K562 (cell line): ENCODE measurements around the gene WASHC4. TPM values are rescaled to one million over a fixed set of nuclear protein-coding genes. Genes with fewer than 3 reads are reported as not detected.

Experiments used
- ATAC-seq: fragments of 200-7000 bp; cut with Tn5 transposase; 3 replicates; pipeline ENCODE4 v1.9.1; 2020; ENCODE audit warnings: moderate library complexity
- Bru-seq: library from RNA; stranded (reverse); fragments of 400-500 nt; gene quantifications from one replicate; lab custom pipeline; 2021; lab: Mats Ljungman, UMichigan
- BruChase-seq, 2 experiments: library from RNA; stranded (reverse); fragments of 400-500 nt; gene quantifications; one replicate each; lab custom pipeline; 2021; lab: Mats Ljungman, UMichigan
- BruUV-seq: library from RNA; stranded (reverse); fragments of 400-500 nt; replicated peaks from 2 replicates; lab custom pipeline; 2021; lab: Mats Ljungman, UMichigan
- CTCF ChIA-PET: fragments of 300-600 bp; formaldehyde crosslinking; extraction: SDS; loops from one replicate; lab custom pipeline; 2021; ENCODE audit warnings: low intra/inter-chr PET ratio; lab: Yijun Ruan, JAX
- POLR2A ChIA-PET: fragments of 300-600, 350-650 bp; sonication (Branson Sonifier 250); formaldehyde crosslinking; extraction: SDS; loops from one replicate; lab custom pipeline; 2021; ENCODE audit warnings: antibody characterized with exemption, inconsistent platforms; lab: Yijun Ruan, JAX
- DNase-seq, 4 experiments: peaks; one replicate each; pipeline versions ENCODE4 v3.0.0 to v3.0.0-alpha.2; 2011 to 2018; ENCODE audit warnings: low spot score in 3 of 4, mixed read lengths in 3 of 4; ENCODE audit errors: extremely low read depth in 1 of 4
- FAIRE-seq: peaks from 2 replicates; lab custom pipeline; 2011; peaks lifted over from hg19 to GRCh38; lab: Jason Lieb, UNC
- H2AFZ ChIP-seq: 2 replicates; pipeline ENCODE4 v1.6.0; 2011; ENCODE audit warnings: low read depth, low read length, control low read depth, inconsistent platforms
- H3K27ac ChIP-seq: fragments of 200-600 bp; 3 replicates; pipeline ENCODE4 v1.8.0; 2011; ENCODE audit warnings: low read depth, mild to moderate bottlenecking, control low read depth, inconsistent platforms, low read length, moderate library complexity, mixed read lengths; ENCODE audit errors: extremely low read depth
- H3K27me3 ChIP-seq, 2 experiments: fragments of 300-600 bp in 1 of 2; 2 replicates in 1 of 2; 3 replicates in 1 of 2; pipeline versions ENCODE4 v1.6.0 to v1.8.0; 2011; ENCODE audit warnings: inconsistent platforms in 2 of 2, low read length in 2 of 2, mild to moderate bottlenecking in 1 of 2, mixed read lengths in 1 of 2, moderate library complexity in 1 of 2; ENCODE audit not compliant: control insufficient read depth in 2 of 2, insufficient read depth in 2 of 2
- H3K36me3 ChIP-seq: fragments of 300-600 bp; 3 replicates; pipeline ENCODE4 v1.8.0; 2011; ENCODE audit warnings: mild to moderate bottlenecking, low read length, inconsistent platforms; ENCODE audit not compliant: control insufficient read depth, insufficient read depth
- H3K4me1 ChIP-seq, 2 experiments: fragments of 200-600 bp in 1 of 2; replicated peaks in 1 of 2; 2 replicates in 1 of 2; 3 replicates in 1 of 2; pipeline versions ENCODE4 v1.5.1 to v1.8.0; 2011; ENCODE audit warnings: inconsistent platforms in 2 of 2, low read length in 2 of 2, mild to moderate bottlenecking in 1 of 2, mixed read lengths in 1 of 2, moderate library complexity in 1 of 2; ENCODE audit not compliant: control insufficient read depth in 2 of 2, insufficient read depth in 2 of 2
- H3K4me2 ChIP-seq: 2 replicates; pipeline ENCODE4 v1.6.1; 2011; ENCODE audit warnings: low read length, control low read depth, inconsistent platforms, mixed read lengths; ENCODE audit not compliant: insufficient read depth
- H3K4me3 ChIP-seq: fragments of 200-600 bp; sonication (generic), shearing (Covaris generic); 2 replicates; pipeline ENCODE4 v1.5.1; 2016; ENCODE audit warnings: control low read depth, inconsistent platforms
- H3K79me2 ChIP-seq: fragments of 200-600 bp; 3 replicates; pipeline ENCODE4 v1.8.0; 2011; ENCODE audit warnings: low read length, inconsistent platforms; ENCODE audit not compliant: control insufficient read depth, insufficient read depth
- H3K9ac ChIP-seq, 2 experiments: 2 replicates each; pipeline versions ENCODE4 v1.6.0 to v1.6.1; 2011; ENCODE audit warnings: low read depth in 2 of 2, low read length in 2 of 2, control low read depth in 1 of 2, inconsistent platforms in 1 of 2, mild to moderate bottlenecking in 1 of 2, mixed read lengths in 1 of 2; ENCODE audit not compliant: insufficient read depth in 1 of 2
- H3K9me1 ChIP-seq: one replicate; pipeline ENCODE4 v1.6.0; 2011; ENCODE audit warnings: inconsistent platforms, mild to moderate bottlenecking, low read length, moderate library complexity; ENCODE audit not compliant: control insufficient read depth, insufficient read depth
- H3K9me3 ChIP-seq: replicated peaks from 2 replicates; pipeline ENCODE4 v1.5.1; 2011; ENCODE audit warnings: low read depth, low read length, inconsistent platforms; ENCODE audit not compliant: control insufficient read depth, insufficient read depth
- H4K20me1 ChIP-seq: replicated peaks from 2 replicates; pipeline ENCODE4 v1.6.1; 2011; ENCODE audit warnings: low read length, inconsistent platforms, mixed read lengths; ENCODE audit not compliant: control insufficient read depth, insufficient read depth
- EZH2 ChIP-seq: IDR thresholded peaks from 2 replicates; pipeline ENCODE4 v1.6.1; 2012; ENCODE audit warnings: low read depth, mild to moderate bottlenecking, inconsistent platforms, low read length, borderline replicate concordance
- FOXA1 ChIP-seq: fragments of 450-650 bp; IDR thresholded peaks from 2 replicates; pipeline ENCODE4 v1.6.1; 2016; ENCODE audit warnings: mild to moderate bottlenecking, borderline replicate concordance
- PREB ChIP-seq: sonication (generic); formaldehyde crosslinking; IDR thresholded peaks from 2 replicates; pipeline ENCODE4 v1.8.1; 2023; ENCODE audit warnings: mild to moderate bottlenecking, missing genetic modification reagents
- RBM25 ChIP-seq: fragments of 200-400 bp; formaldehyde crosslinking; IDR thresholded peaks from 2 replicates; pipeline ENCODE4 v1.6.1; 2018; ENCODE audit warnings: low read length, low read depth, moderate library complexity; ENCODE audit not compliant: severe bottlenecking
- WGBS: fragments of 100-300 bp; shearing (Covaris generic); methylation state at CpG from one replicate; pipeline ENCODE4 v1.1.6; 2016; ENCODE audit warnings: low coverage, mixed read lengths; ENCODE audit not compliant: insufficient coverage; ENCODE audit errors: missing lambda C conversion rate; 5-methylcytosine and 5-hydroxymethylcytosine counted together
- in situ Hi-C: fragments of 300-500 bp; cut with MboI; formaldehyde crosslinking; loops from 4 replicates; pipeline ENCODE4 v1.15.0; 2018; ENCODE audit warnings: inconsistent platforms, mixed read lengths
- intact Hi-C: fragments of 100-400 bp; cut with micrococcal nuclease; formaldehyde crosslinking; loops from 2 replicates; pipeline ENCODE4 v1.14.2; 2022
- long read RNA-seq, 3 experiments: library from polyadenylated mRNA in 2 of 3; library from RNA in 1 of 3; unstranded in 2 of 3; stranded (forward) in 1 of 3; transcript quantifications; one replicate each; pipeline ENCODE4 v2.0.0, GENCODE V29; 2019 to 2022
- polyA minus RNA-seq, 3 experiments: library from RNA; depleted of rRNA, polyadenylated mRNA; stranded (reverse); fragments of >200 nt; gene quantifications; 2 replicates each; pipeline ENCODE4 v1.2.3, GENCODE V29; 2011
- polyA plus RNA-seq, 8 experiments: library from polyadenylated mRNA; depleted of rRNA in 4 of 8; stranded (reverse) in 5 of 8; unstranded in 3 of 8; fragments of >200 nt; fragmentation: Nextera tagmentation in 2 of 8; fragmentation: Illumina TruSeq in 1 of 8; extraction: Ambion mirVana in 2 of 8; extraction: Trizol in 1 of 8; gene quantifications; 2 replicates each; pipeline versions ENCODE4 v1.2.1 to v1.2.3, GENCODE V29; 2011 to 2014; ENCODE audit warnings: inconsistent platforms in 1 of 8, missing spikeins in 1 of 8
- total RNA-seq, 7 experiments: library from RNA; depleted of rRNA in 6 of 7; stranded (reverse); fragments of >200 nt in 6 of 7; fragmentation: Illumina TruSeq in 2 of 7; extraction: Trizol in 2 of 7; gene quantifications; 2 replicates each; pipeline versions ENCODE4 v1.2.1 to v1.2.3, GENCODE V29; 2011 to 2021; ENCODE audit warnings: low replicate concordance in 1 of 7
- TF ChIP-seq, protein P1 (sequence below): sonication (generic); formaldehyde crosslinking; IDR thresholded peaks from 2 replicates; pipeline ENCODE4 v1.9.0; 2022; ENCODE audit warnings: mild to moderate bottlenecking, missing genetic modification reagents
- TF ChIP-seq, protein P2 (sequence below), 2 experiments: fragments of 450-650 bp in 1 of 2; sonication (generic) in 1 of 2; formaldehyde crosslinking in 1 of 2; IDR thresholded peaks in 1 of 2; conservative IDR thresholded peaks in 1 of 2; 2 replicates each; pipeline versions ENCODE4 v1.6.1 to v1.8.1; 2016 to 2023; ENCODE audit warnings: mild to moderate bottlenecking in 2 of 2, moderate library complexity in 2 of 2, inconsistent platforms in 1 of 2, missing genetic modification reagents in 1 of 2

WASHC4 gene, protein sequence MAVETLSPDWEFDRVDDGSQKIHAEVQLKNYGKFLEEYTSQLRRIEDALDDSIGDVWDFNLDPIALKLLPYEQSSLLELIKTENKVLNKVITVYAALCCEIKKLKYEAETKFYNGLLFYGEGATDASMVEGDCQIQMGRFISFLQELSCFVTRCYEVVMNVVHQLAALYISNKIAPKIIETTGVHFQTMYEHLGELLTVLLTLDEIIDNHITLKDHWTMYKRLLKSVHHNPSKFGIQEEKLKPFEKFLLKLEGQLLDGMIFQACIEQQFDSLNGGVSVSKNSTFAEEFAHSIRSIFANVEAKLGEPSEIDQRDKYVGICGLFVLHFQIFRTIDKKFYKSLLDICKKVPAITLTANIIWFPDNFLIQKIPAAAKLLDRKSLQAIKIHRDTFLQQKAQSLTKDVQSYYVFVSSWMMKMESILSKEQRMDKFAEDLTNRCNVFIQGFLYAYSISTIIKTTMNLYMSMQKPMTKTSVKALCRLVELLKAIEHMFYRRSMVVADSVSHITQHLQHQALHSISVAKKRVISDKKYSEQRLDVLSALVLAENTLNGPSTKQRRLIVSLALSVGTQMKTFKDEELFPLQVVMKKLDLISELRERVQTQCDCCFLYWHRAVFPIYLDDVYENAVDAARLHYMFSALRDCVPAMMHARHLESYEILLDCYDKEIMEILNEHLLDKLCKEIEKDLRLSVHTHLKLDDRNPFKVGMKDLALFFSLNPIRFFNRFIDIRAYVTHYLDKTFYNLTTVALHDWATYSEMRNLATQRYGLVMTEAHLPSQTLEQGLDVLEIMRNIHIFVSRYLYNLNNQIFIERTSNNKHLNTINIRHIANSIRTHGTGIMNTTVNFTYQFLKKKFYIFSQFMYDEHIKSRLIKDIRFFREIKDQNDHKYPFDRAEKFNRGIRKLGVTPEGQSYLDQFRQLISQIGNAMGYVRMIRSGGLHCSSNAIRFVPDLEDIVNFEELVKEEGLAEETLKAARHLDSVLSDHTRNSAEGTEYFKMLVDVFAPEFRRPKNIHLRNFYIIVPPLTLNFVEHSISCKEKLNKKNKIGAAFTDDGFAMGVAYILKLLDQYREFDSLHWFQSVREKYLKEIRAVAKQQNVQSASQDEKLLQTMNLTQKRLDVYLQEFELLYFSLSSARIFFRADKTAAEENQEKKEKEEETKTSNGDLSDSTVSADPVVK
- 28.7 and 119 TPM in 2 replicates for total RNA-seq (2011; cell fraction: chromatin; rRNA removed; ENCODE audit: low replicate concordance)
- total RNA-seq (2011; cell fraction: nucleolus; rRNA removed): 8.2 and 17.6 TPM in 2 replicates
- 32.0 and 43.8 TPM in 2 replicates for total RNA-seq (2011; cell fraction: nucleoplasm; rRNA removed)
- total RNA-seq (2014; rRNA removed) (18.2 and 21.1 TPM in 2 replicates), total RNA-seq (2014; rRNA removed; fragmentation: Illumina TruSeq; extraction: Trizol) (36.2 and 39.5 TPM in 2 replicates), total RNA-seq (2015; rRNA removed; fragmentation: Illumina TruSeq; extraction: Trizol) (32.1 and 38.5 TPM in 2 replicates), total RNA-seq (2021) (24.1 and 25.4 TPM in 2 replicates), polyA plus RNA-seq (2011; rRNA removed) (18.7 and 28.2 TPM in 2 replicates), polyA plus RNA-seq (2014; fragmentation: Illumina TruSeq; extraction: Trizol) (16.9 and 21.3 TPM in 2 replicates), polyA plus RNA-seq (2014; fragmentation: Nextera tagmentation; extraction: Ambion mirVana) (10 to 100 TPM; 12.5 to 13.3 TPM), polyA plus RNA-seq (2014; rRNA removed) (13.9 and 23.2 TPM in 2 replicates), polyA minus RNA-seq (2011; rRNA and poly(A)+ RNA removed) (44.1 and 50.3 TPM in 2 replicates), Bru-seq, nascent RNA (percentile 85 among the genes with signal in this experiment), BruChase-seq, experiment 1, labeled RNA remaining after a 2-hour chase (percentile 88 among the genes with signal in this experiment), BruChase-seq, experiment 2, labeled RNA remaining after a 6-hour chase (percentile 88 among the genes with signal in this experiment)
- 2.8 and 6.9 TPM in 2 replicates for polyA plus RNA-seq (2011; cell fraction: cytosol; rRNA removed)
- 15.5 and 22.9 TPM in 2 replicates for polyA plus RNA-seq (2011; cell fraction: nucleus; rRNA removed)
- 12.8 and 13.6 TPM in 2 replicates for polyA plus RNA-seq (2012)
- 20.8 and 26.1 TPM in 2 replicates for polyA minus RNA-seq (2011; cell fraction: cytosol; rRNA and poly(A)+ RNA removed)
- polyA minus RNA-seq (2011; cell fraction: nucleus; rRNA and poly(A)+ RNA removed): 31.0 and 60.0 TPM in 2 replicates
- long read RNA-seq, experiment 1, full-length matches to known transcripts: 14 of 88 reads
- long read RNA-seq, experiment 1, partial matches to known transcripts: 57 of 88 reads
- long read RNA-seq, experiment 1, other reads (novel, unspliced or antisense): 17 of 88 reads
- long read RNA-seq, experiment 2, partial matches to known transcripts: 1 of 14 reads
- long read RNA-seq, experiment 2, other reads (novel, unspliced or antisense): 11 of 14 reads
- long read RNA-seq, experiment 3, partial matches to known transcripts: 6 of 13 reads
- long read RNA-seq, experiment 3, other reads (novel, unspliced or antisense): 6 of 13 reads

- FAIRE-seq (peak; percentile 66), ATAC-seq (peak; percentile 96), DNase-seq (peak; percentile 96 to 97 (median 96))
- in situ Hi-C loops: no loop called here
- H3K4me2 ChIP-seq: peak within 1 kb of the TSS; percentile 94
- no peaks in the 10 kb centered on the region for H3K27me3 ChIP-seq
- no peaks in the 10 kb centered on the region for H3K9me1 ChIP-seq
- peak within 1 kb of the TSS; percentile 82 to 95 for H3K9ac ChIP-seq
- no peaks in the 10 kb centered on the region for H4K20me1 ChIP-seq
- H3K36me3 ChIP-seq: peaks cover 12% of the 10 kb centered on the region; the same call in 2 of the 3 replicates
- H3K4me3 ChIP-seq: peak within 1 kb of the TSS; percentile 78
- H3K27ac ChIP-seq: peak within 1 kb of the TSS; percentile 86
- POLR2A ChIA-PET: interaction anchor here (0.8 to 2.3 kb wide), 10 partner anchors 10 to 1210 kb away, joined by 3 to 10 read pairs (median 4); no protein-coding TSS in a partner anchor
- H3K79me2 ChIP-seq: peaks cover 51% of the 10 kb centered on the region
- no TSS peak for BruUV-seq
- under 1% methylated on average over 52 of the region's 85 CpGs for WGBS
- CTCF ChIA-PET: no interaction called here
- H3K4me1 ChIP-seq: peaks cover 0 to 5% of the 10 kb centered on the region in 2 experiments; a peak in 2 of 5 replicates
- intact Hi-C loops: no loop called here
- peak within 1 kb of the TSS; percentile 99 for H2AFZ ChIP-seq
- H3K9me3 ChIP-seq: no peaks in the 10 kb centered on the region
- TF ChIP-seq, protein P1, sequence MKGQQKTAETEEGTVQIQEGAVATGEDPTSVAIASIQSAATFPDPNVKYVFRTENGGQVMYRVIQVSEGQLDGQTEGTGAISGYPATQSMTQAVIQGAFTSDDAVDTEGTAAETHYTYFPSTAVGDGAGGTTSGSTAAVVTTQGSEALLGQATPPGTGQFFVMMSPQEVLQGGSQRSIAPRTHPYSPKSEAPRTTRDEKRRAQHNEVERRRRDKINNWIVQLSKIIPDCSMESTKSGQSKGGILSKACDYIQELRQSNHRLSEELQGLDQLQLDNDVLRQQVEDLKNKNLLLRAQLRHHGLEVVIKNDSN: peak; percentile 97
- TF ChIP-seq, protein P2, sequence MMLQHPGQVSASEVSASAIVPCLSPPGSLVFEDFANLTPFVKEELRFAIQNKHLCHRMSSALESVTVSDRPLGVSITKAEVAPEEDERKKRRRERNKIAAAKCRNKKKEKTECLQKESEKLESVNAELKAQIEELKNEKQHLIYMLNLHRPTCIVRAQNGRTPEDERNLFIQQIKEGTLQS (IDR thresholded peaks at IDR 0.05): no peak
- TF ChIP-seq, protein P2 (CRISPR knock-in tag; conservative IDR thresholded peaks at IDR 0.05): no peak
- TF ChIP-seq PREB (CRISPR knock-in tag): no peak
- no peak for TF ChIP-seq FOXA1
- no peak for TF ChIP-seq EZH2
- peak; percentile 96 for TF ChIP-seq RBM25
These were observed at the start of gene WASHC4 for GRCh38 chr12:105107494-105108371. TSS of gene WASHC4 (plus strand) at chr12:105107731. CDS start at chr12:105107801, 70 bp downstream.
